Measurements from ENCODE around the gene THPO.

THPO gene

DNA sequence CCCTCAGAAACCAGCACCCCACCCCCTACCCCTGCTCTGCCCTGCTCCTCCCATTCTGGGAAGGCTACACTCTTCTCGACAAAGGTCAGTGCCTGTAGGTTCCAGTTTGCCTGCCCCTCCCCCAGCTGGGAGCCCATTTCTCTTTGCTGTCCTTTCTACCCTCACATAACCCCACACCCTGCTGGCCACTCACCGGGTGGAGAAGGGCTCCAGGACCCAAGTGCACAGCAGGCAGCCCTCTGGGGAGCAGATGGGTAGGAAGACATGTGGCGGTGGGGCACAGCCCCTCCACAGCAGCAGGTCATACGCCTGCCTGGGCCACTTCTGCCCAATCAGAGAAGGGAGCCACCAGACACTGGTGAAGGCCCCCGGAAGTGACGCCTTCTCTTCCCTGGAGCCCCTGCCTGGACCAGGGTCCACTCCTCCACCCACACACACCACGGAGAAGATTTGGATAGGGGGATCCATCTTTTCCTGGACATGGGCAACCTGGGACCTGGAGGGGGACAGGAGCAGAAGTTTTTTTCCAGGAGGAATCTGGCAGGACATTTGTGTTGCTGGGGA lies at the start of gene THPO:
THPO (minus strand) TSS at position 326 of the 564 bp plus-strand sequence. CDS start 1,948 bp downstream, outside the sequence.
- DNase-seq = peak; percentile 65

DNA sequence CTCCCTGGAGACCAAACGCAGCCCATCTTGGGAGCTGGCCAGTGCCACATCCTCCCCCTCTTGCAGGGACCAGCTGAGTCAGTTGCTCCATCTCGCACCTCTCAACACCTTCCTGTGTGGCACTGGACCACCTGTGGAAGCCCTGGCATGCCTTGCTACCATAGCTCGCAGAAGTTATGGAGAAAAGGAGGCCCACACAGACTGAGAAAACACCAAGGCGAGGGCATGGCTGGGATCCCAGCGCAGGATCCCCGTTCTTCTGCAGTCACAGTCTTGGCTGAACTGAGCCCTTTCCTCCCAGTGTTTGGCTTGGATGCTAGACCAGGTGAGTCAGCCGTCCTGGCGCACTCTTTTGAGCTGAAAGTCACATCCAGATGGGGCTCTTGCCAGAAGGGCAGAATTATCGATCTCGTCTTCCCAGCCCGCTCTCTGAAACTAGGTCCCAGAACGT lies 48.7 kb upstream of the THPO start:
- DNase-seq = no peak

DNA sequence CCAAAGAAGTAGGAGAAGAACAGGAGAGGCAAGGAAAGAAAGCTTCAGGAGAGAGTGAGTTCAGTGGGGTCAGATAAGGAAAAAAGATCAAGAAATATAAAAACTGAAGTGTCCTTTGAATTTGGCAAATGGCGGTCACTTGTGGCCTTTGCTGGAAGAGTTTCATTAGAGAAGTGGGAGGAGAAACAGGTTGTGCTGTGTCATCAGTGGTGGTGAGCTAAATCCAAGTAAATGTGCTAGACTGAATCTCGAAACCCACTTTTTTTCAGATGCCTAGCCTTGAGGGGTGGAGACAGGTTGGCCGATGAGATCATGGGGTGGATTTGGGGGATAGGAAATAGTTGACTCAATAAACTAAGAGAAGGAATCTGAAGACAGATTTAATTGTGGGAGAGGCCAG lies 45.6 kb upstream of the THPO start:
- no peak for DNase-seq

DNA sequence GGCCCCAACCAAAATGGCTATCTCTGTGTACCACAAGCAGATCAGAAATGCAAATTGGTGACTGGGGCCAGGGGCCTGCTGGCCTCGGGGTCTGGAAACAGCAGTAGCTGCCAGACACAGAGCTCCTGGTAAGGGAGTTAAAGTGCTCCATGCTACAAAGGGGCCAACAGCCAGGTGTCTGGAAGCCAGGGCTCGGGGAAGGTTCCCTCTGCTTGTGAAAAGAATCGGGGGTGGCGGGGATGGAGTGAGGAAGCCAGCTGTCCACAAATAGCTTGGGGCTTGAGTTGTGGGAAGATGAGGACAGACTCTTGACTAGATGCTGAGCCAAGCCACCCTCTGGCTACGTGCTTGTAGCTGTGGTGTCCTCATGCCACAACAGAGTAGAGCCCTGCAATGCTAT lies 41.2 kb upstream of the THPO start:
- DNase-seq = no peak

DNA sequence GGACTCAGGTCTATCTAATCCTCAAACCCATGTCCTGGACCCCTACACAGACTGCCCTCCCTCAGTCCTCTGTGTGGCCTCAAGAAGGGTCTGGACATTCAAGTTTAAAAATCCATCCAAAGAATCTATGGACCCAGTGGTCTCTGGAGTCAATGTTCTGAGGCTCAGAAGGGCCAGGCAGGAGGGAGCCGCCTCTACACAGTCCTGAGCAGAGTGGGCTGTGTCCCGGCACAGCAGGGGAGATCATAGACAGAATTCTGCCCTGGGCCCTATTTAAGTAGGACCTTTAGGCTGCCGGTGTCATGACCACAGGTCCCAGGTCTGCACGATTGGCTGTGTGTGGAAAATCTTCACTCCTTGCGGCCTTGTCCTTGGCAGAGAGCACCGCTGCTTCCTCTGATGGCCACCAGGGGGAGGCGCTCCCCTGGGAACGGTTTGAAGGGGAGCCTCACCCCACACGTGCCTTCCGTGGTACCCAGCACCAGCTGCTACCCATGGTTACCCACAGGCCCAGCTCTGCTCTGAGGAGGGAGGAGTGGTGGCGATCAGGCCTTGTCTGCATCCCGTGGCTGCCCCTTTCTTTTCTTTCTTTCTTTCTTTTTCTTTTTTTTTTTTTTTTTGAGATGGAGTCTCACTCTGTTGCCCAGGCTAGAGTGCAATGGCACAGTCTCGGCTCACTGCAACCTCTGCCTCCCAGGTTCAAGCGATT lies 39.8 kb upstream of the THPO start:
- peak; percentile 16 for DNase-seq

DNA sequence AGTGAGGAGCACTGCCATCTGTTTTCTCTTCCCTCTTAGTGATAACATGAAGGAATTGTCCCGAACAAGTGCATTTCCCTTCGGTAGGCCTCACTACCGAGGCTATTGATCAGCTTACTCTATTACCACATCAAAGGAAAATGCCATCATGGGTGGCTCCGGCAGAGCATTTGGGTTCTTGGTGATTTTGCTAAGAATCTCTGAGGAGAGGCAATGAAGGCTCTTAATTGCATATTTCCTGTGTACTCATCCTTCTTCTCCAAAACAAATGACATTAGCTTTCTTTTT lies 37.1 kb upstream of the THPO start:
- DNase-seq = no peak

DNA sequence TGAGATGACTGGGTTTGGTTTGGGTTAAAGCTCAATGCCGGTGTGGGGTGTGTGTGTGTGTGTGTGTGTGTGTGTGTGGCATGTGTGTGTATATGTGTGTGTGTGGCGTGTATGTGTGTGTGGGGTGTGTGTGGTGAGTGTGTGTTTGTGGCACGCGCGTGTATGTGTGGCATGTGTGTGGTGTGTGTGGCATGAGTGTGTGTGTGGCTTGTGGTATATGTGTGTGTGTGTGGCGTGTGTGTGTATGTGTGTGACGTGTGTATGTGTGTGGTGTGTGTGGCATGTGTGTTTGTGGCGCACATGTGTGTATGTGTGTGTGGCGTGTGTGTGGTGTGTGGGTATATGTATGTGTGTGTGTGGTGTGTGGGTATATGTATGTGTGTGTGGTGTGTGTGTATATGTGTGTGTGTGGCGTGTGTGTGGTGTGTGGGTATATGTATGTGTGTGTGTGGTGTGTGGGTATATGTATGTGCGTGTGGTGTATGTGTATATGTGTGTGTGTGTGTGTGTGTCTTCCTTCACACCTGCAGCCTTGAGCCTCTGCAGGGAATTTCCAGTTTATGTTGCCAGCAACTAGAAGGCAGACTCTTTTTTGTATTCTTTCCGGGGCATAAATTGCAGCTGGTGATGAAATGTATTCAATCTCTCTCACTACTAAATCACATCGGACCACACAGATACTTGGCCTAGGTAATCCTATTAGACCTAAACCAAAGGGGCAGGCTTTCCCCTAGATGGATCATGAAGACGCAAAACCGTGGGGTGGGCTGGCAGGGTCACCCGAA lies 36.6 kb upstream of the THPO start:
- DNase-seq = no peak

- no peak for DNase-seq
These were observed 32.0 kb upstream of the THPO start for GRCh38 chr3:184409946-184410500.

DNA sequence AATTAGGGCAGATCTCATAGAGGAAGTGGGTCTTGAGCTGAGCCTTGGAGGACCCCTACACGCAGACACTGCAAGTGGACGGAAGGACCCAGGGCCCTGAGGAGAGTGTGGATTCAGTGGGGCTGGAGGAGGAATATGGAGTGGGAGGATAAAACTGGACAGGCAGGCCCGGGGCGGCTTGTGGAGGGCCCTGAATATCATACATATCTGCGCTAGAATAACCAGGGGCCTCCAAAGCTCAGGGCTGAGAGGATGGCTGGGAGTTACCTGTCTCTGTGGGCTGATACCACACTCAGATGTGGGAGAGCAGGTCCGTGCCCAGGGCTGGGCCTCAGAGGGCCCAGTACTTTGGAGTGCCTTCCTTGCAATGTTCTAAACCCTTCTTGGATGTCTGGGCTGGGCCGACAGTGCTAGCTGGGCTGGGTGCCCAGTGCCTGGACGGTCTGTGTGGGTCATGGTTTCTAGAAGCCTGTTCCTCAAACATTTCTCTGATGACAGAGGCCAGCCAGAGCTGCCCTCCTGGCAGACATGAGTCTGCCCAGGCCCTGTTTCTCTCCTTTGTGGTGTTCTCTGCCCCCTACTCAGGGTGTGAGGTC lies 31.4 kb upstream of the THPO start:
- no peak for DNase-seq

DNA sequence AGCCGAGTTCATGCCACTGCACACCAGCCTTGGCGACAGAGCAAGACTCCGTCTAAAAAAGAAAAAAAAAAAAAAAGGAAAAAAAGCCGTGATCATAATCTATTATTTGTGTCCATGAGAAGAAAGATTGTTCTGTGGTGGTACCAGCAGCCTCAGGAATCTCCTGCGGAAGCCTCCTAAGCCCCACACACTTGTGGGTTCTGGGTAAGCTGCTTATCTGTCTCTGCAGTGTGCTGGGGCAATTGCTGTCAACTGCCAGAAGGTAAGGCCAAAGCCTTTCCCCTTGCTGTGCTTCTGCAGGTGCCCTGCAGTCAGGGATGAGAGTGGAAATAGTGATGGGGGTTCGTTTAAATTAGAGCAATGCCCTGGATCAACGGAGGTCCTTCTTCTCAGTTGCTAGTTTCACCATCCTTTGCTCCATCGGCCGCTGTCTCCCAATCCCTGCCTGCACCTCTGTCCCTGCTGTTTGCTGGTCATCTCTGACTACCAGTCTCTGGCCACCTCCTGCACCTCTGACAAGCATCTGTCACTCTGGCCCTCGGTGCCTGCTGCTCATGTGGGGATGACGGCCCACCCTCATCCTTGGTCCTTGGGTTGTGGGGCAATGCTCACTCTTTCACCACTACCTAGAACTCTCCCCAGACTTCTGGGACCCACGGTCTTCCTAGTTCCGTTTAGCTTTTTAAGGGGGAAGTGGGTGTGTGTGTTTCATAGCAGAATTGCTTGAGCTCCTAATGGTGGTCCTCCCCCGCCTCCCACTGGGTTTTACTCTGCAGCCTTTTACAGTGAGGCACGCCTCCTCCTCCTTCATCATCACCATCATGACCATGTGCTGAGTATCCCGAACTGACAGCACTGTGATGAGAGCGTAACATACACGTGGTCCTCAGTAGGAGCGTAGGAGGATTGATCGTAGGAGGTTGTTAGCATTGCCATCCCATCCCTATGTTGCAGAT lies 27.3 kb upstream of the THPO start:
- DNase-seq = no peak

DNA sequence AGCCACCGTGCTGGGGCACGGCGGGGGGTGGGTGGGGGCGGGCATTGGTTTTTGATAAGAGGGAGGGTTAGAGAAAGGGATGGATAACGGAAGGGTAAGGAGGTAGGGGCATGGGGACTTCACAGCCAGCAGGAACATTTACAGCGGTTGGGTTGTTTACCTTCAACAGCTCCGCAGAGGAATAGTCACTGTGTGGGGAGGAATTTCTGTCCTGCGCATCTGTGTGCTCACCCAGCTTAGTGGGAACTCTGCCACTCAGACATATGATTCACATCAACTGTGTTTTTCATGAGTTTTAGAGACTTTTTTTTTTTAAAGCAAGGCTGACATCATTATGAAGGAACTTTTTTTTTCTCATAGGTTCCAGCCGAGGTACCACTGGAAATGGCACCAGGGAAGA lies 21.4 kb upstream of the THPO start:
- no peak for DNase-seq

- DNase-seq = peak; percentile 42
These were observed 17.3 kb upstream of the THPO start for GRCh38 chr3:184395320-184395660.

- no peak for DNase-seq
These were observed 13.3 kb upstream of the THPO start for GRCh38 chr3:184391266-184391665.

DNA sequence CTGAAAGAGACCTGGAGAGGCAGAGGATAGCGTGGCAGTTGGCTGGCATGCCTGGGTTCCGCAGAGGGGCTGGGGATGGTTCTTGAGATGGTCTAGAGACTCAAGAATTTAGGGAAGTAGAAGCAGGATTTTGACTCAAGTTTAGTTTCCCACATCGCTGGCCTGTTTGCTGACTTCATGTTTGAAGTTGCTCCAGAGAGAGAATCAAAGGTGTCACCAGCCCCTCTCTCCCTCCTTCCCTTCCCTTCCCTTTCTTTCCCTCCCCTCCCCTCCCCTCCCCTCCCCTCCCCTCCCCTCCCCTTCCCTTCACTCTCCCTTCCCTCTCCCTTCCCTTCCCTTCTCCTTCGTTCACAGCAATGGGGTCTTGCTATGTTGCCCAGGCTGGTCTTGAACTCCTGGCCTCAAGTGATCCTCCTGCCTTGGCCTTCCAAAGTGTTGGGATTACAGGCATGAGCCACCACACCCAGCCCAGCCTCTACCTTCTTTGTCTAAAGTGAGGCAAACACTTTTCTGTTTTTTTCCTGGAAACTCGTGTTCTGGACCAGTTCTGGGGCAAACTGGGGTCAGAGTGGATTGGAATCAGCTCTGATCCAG lies 12.0 kb upstream of the THPO start:
- DNase-seq = no peak

DNA sequence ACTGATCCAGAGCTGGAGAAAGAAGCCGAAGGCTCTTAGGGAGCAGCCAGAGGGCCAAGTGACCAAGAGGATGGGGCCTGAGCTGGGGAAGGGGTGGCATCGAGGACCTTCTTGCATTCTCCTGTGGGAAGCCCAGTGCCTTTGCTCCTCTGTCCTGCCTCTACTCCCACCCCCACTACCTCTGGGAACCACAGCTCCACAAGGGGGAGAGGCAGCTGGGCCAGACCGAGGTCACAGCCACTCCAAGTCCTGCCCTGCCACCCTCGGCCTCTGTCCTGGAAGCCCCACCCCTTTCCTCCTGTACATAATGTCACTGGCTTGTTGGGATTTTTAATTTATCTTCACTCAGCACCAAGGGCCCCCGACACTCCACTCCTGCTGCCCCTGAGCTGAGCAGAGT lies 11.4 kb upstream of the THPO start:
- no peak for DNase-seq

DNA sequence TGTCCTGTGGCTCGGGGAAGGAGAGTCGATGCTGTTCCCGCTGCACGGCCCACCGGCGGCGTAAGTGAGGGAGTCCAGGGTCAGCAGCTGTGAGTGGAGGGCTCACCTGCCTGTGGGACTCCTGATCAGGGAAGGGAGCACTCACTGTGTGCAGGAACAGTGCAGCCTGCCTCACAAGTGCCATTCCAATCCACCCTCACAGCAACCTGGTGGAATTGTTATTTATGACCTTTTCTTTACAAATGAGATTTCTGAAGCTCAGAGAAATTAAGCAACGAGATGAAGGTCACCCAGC lies 10.9 kb upstream of the THPO start:
- no peak for DNase-seq

- DNase-seq = no peak
These were observed 10.3 kb upstream of the THPO start for GRCh38 chr3:184388164-184388935.

- DNase-seq = no peak
These were observed 9.2 kb upstream of the THPO start for GRCh38 chr3:184387174-184387714.

GRCh38 chr3:184386047-184386806 lies 8.2 kb upstream of the THPO start:
- DNase-seq = no peak

DNA sequence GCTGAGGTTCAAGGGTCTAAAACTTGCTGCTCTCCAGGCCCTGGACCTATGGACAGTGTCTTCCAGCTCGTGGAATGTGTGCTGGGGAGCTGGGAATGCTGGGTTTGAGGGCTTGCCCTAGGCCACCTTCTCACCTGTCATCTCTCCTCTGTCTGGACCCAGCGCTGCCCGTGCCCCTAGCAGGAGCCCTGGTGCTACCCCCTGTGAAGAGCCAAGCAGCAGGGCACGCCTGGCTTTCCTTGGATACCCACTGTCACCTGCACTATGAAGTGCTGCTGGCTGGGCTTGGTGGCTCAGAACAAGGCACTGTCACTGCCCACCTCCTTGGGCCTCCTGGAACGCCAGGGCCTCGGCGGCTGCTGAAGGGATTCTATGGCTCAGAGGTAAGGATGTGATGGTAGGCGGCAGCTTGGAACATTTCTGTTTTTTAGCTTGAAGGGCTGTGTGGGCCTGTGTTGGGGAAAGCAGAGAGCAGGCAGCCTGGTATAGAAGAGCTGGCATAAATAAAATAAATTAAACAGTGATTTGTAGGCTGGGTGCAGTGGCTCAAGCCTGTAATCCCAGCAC lies 6.9 kb upstream of the THPO start:
- DNase-seq = no peak

Measured in NCI-H510A (cell line).